Activated CD8-positive, alpha-beta T cell treated with anti-CD3 and anti-CD28 coated beads for 36 hours (primary cell): ENCODE measurements around the gene LOC128125822.

ENCODE experiments used
- ATAC-seq: fragments of 200-7000 bp; cut with Tn5 transposase; one replicate; pipeline ENCODE4 v1.10.0; 2021; ENCODE audit warnings: mild to moderate bottlenecking, moderate library complexity
- CTCF ChIA-PET: fragments of 350-600 bp; sonication (Branson Sonifier 250); formaldehyde crosslinking; loops from one replicate; lab custom pipeline; 2021; ENCODE audit warnings: antibody characterized with exemption; lab: Charles Lee
- POLR2A ChIA-PET: fragments of 350-600 bp; sonication (Branson Sonifier 250); formaldehyde crosslinking; loops from one replicate; lab custom pipeline; 2021; ENCODE audit warnings: antibody characterized with exemption; lab: Charles Lee
- DNase-seq: peaks from one replicate; pipeline ENCODE4 v3.0.0-alpha.2; 2020
- H3K27ac Mint-ChIP-seq: one replicate; pipeline ENCODE4 v1.8.0; 2021; ENCODE audit warnings: mild to moderate bottlenecking, mixed read lengths
- H3K27me3 Mint-ChIP-seq: one replicate; pipeline ENCODE4 v1.8.0; 2021; ENCODE audit warnings: mixed read lengths
- H3K36me3 Mint-ChIP-seq: one replicate; pipeline ENCODE4 v1.8.0; 2021; ENCODE audit warnings: low read depth, mixed read lengths
- H3K4me1 Mint-ChIP-seq: one replicate; pipeline ENCODE4 v1.8.0; 2021; ENCODE audit warnings: low read depth, mixed read lengths
- H3K4me3 Mint-ChIP-seq: one replicate; pipeline ENCODE4 v1.8.0; 2021; ENCODE audit warnings: mild to moderate bottlenecking, moderate library complexity, mixed read lengths
- H3K9me3 Mint-ChIP-seq: one replicate; pipeline ENCODE4 v1.8.0; 2021; ENCODE audit warnings: mixed read lengths
- intact Hi-C: fragments of 100-400 bp; cut with micrococcal nuclease; formaldehyde crosslinking; loops from one replicate; pipeline ENCODE4 v1.10.0; 2022
- TF ChIP-seq, protein P1 (sequence below): fragments of 200-600 bp; IDR thresholded peaks from one replicate; pipeline ENCODE4 v1.8.0; 2022; ENCODE audit warnings: antibody characterized with exemption, mild to moderate bottlenecking

Gene LOC128125822

DNA sequence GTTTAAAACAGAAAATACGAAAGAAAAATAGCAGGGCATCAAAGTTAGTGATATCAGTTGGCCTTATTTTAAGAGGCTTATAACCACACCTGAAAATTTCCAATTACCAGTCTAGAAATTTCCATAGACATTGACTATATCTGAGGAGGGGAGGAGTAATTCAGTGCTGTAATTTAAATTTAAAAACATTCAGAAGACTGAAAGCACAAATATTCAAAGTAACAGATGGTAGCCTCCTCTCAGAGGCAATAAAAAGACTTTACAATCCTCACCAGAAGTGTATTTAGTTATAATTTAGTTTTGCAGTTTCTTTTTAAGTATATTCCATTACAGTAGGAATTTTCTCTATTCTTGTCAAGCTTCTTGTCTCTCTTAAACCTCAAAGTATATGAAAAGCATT is 18.4 kb upstream of the LOC128125822 start:
- no peaks in the 10 kb centered on the region for H3K36me3 Mint-ChIP-seq

DNA sequence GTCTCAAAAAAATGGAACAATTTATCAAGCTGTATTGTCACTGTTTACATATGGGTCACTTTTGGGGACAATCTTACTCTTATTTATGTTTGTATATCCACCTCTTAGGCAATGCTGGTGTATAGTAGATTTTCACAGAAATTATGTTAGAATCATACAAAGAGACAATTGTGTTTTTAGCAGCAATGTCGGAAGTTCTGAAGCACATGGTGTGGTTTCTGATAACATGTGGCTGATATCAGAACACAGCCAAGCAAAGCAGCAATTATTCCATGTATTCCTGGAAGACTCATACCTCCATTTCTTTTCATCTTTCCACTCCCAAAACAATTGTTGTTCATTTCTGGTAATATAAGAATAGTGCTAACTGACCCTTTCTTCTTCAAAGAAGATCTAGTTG is 17.5 kb upstream of the LOC128125822 start:
- H3K9me3 Mint-ChIP-seq = no peaks in the 10 kb centered on the region
- no peak overlapping the region for H3K4me3 Mint-ChIP-seq
- CTCF ChIA-PET = no interaction called here
- no peaks in the 10 kb centered on the region for H3K36me3 Mint-ChIP-seq
- TF ChIP-seq, protein P1, sequence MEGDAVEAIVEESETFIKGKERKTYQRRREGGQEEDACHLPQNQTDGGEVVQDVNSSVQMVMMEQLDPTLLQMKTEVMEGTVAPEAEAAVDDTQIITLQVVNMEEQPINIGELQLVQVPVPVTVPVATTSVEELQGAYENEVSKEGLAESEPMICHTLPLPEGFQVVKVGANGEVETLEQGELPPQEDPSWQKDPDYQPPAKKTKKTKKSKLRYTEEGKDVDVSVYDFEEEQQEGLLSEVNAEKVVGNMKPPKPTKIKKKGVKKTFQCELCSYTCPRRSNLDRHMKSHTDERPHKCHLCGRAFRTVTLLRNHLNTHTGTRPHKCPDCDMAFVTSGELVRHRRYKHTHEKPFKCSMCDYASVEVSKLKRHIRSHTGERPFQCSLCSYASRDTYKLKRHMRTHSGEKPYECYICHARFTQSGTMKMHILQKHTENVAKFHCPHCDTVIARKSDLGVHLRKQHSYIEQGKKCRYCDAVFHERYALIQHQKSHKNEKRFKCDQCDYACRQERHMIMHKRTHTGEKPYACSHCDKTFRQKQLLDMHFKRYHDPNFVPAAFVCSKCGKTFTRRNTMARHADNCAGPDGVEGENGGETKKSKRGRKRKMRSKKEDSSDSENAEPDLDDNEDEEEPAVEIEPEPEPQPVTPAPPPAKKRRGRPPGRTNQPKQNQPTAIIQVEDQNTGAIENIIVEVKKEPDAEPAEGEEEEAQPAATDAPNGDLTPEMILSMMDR = no peak
- DNase-seq (no peak), ATAC-seq (no peak)
- intact Hi-C loops = no loop called here
- peaks cover 15% of the 10 kb centered on the region for H3K27me3 Mint-ChIP-seq
- no peaks in the 10 kb centered on the region for H3K4me1 Mint-ChIP-seq
- POLR2A ChIA-PET = no interaction called here
- no peak overlapping the region for H3K27ac Mint-ChIP-seq

More for the DNA sequence above, 18.4 kb upstream of the LOC128125822 start:
- H3K9me3 Mint-ChIP-seq = no peaks in the 10 kb centered on the region
- POLR2A ChIA-PET = no interaction called here
- H3K4me3 Mint-ChIP-seq = no peak overlapping the region
- CTCF ChIA-PET = no interaction called here
- ATAC-seq = no peak
- DNase-seq = no peak
- TF ChIP-seq, protein P1 = no peak
- no peak overlapping the region for H3K27ac Mint-ChIP-seq
- intact Hi-C loops = no loop called here
- H3K27me3 Mint-ChIP-seq = peaks cover 15% of the 10 kb centered on the region
- no peaks in the 10 kb centered on the region for H3K4me1 Mint-ChIP-seq

DNA sequence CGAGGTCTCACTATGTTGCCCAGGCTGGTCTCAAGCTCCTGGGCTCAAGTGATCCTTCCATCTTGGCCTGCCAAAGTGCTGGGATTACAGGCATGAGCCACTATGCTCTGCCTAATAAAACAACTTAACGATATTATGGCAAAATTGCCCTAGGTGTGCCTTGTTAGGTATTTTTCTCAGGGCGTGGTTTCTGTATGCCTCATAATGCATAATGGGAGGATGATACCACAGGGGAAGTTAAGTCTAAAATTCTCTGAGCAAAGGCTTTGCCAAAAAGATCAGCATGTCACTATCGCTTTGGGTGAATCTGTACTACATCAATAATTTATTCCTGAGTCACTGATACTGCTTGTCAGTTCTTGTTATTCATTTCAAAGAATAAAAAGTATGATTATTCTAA is 15.9 kb upstream of the LOC128125822 start:
- H3K36me3 Mint-ChIP-seq = no peaks in the 10 kb centered on the region
- H3K27me3 Mint-ChIP-seq = peaks cover 15% of the 10 kb centered on the region
- POLR2A ChIA-PET = no interaction called here
- intact Hi-C loops = no loop called here
- ATAC-seq (no peak), DNase-seq (no peak)
- H3K27ac Mint-ChIP-seq = no peak overlapping the region
- CTCF ChIA-PET = no interaction called here
- no peak overlapping the region for H3K4me3 Mint-ChIP-seq
- no peaks in the 10 kb centered on the region for H3K9me3 Mint-ChIP-seq
- no peaks in the 10 kb centered on the region for H3K4me1 Mint-ChIP-seq
- TF ChIP-seq, protein P1 = no peak

DNA sequence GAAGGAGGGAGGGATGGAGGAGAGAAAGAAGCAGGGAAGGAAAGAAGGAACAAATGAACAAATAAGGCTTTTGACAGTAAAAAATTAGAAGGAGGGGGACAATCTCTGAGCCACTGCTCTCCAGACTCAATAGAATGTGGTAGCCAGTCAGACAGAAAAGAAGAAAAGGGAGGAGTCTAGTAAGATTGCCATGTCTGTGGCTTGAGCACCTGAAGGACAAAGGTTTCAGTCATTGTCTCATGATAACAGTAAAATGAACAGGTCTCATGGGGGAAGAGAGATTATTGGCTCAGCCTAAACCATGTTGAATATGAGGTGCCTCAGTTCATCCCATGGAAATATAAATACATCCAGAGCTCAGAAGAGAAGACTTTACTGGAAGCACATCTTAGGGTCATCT is 14.0 kb upstream of the LOC128125822 start:
- DNase-seq = no peak
- no peak overlapping the region for H3K4me3 Mint-ChIP-seq
- H3K27ac Mint-ChIP-seq = no peak overlapping the region
- no peaks in the 10 kb centered on the region for H3K4me1 Mint-ChIP-seq
- H3K36me3 Mint-ChIP-seq = no peaks in the 10 kb centered on the region
- H3K27me3 Mint-ChIP-seq = peaks cover 15% of the 10 kb centered on the region
- ChIA-PET POLR2A (no interaction called here), CTCF (no interaction called here)
- no peaks in the 10 kb centered on the region for H3K9me3 Mint-ChIP-seq
- no peak for ATAC-seq
- intact Hi-C loops = no loop called here
- TF ChIP-seq, protein P1 = no peak

DNA sequence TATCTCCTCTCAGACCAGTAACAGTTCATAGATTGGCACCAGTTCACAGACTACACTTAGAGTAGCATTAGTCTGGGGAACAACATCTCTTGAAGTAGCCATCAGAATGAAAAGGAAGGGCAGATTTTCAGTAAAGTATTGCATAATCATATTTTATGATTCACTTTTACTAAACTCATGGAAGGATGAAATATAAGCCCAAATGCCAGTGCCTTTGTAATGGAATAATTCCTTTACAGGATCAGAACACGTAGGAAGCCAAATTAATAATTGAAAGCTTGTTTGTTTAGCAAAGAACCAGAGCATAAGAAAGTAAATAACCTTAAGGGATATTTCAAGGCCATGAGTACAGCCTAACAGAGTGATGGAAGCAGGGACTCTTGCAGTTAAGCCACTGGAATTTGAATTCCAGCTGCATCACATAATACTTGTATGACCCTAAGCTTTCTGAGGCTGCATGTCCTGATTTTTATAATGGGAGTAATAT is 11.4 kb upstream of the LOC128125822 start:
- Mint-ChIP-seq H3K4me1 (no peaks in the 10 kb centered on the region), H3K4me3 (no peak overlapping the region), H3K36me3 (no peaks in the 10 kb centered on the region), H3K27me3 (peaks cover 7% of the 10 kb centered on the region), H3K9me3 (no peaks in the 10 kb centered on the region), H3K27ac (no peak overlapping the region)
- ChIA-PET POLR2A (interaction anchor here (0.6 kb wide), 1 partner anchor 23 kb away, joined by 3 read pairs; no protein-coding TSS in a partner anchor), CTCF (no interaction called here)
- intact Hi-C loops = no loop called here
- no peak for ATAC-seq
- TF ChIP-seq, protein P1 = no peak
- DNase-seq = no peak
